GM12865 (cell line): ENCODE data around the gene PARM1.
A peak's percentile ranks its signal among the peaks of the same experiment; 100 is the strongest.

ENCODE experiments used
- DNase-seq: peaks from one replicate; pipeline ENCODE4 v3.0.0; 2010; ENCODE audit warnings: low read depth
- H3K4me3 ChIP-seq: 2 replicates; pipeline ENCODE4 v1.5.1; 2011; ENCODE audit warnings: mild to moderate bottlenecking, low read depth, low read length, control low read depth
- CTCF ChIP-seq: IDR thresholded peaks from 2 replicates; pipeline ENCODE4 v1.5.1; 2011; ENCODE audit warnings: low read length, control low read depth, low read depth, inconsistent platforms; ENCODE audit not compliant: insufficient read depth; ENCODE audit errors: missing control alignments

The PARM1 gene

GRCh38 chr4:75035321-75035720, 102.4 kb downstream of the PARM1 start:
- no peak for TF ChIP-seq CTCF
- no peak overlapping the region for H3K4me3 ChIP-seq
- no peak for DNase-seq

- TF ChIP-seq CTCF = no peak
- H3K4me3 ChIP-seq = no peak overlapping the region
- DNase-seq = peak; percentile 9
These were observed 103.3 kb downstream of the PARM1 start for GRCh38 chr4:75036046-75036830.

- no peak for TF ChIP-seq CTCF
- DNase-seq = peak; percentile 3
These were observed 104.3 kb downstream of the PARM1 start for GRCh38 chr4:75037252-75037651.

GRCh38 chr4:75038376-75038775, 105.5 kb downstream of the PARM1 start:
- no peak for DNase-seq
- no peak overlapping the region for H3K4me3 ChIP-seq
- no peak for TF ChIP-seq CTCF

More at GRCh38 chr4:75037252-75037651, 104.3 kb downstream of the PARM1 start:
- H3K4me3 ChIP-seq = no peak overlapping the region

GRCh38 chr4:75040703-75041102, 107.8 kb downstream of the PARM1 start:
- DNase-seq = no peak
- TF ChIP-seq CTCF = no peak
- H3K4me3 ChIP-seq = no peak overlapping the region

GRCh38 chr4:75042601-75043208, 109.8 kb downstream of the PARM1 start:
- no peak for TF ChIP-seq CTCF
- no peak for DNase-seq
- H3K4me3 ChIP-seq = no peak overlapping the region
